NCI-H1048 (cell line): ENCODE measurements around the gene OR2W1.

ENCODE experiments used
- DNase-seq: peaks from one replicate; lab custom pipeline; 2025; lab: John Stamatoyannopoulos, UW

OR2W1 gene

GRCh38 chr6:28996844-28997510, 48.0 kb downstream of the OR2W1 start:
- DNase-seq = no peak

- no peak for DNase-seq
These were observed 49.8 kb downstream of the OR2W1 start for GRCh38 chr6:28995093-28995650.
